MCF 10A (cell line): ENCODE data around the gene KIAA1549. TPM values are rescaled to one million over a fixed set of nuclear protein-coding genes. Genes with fewer than 3 reads are reported as not detected.

Experiments
- BruUV-seq: library from RNA; stranded (reverse); fragments of 400-500 nt; replicated peaks from 2 replicates; lab custom pipeline; 2021; lab: Mats Ljungman, UMichigan
- CTCF ChIA-PET: fragments of 300-600 bp; sonication (Branson Sonifier 250); formaldehyde crosslinking; extraction: SDS; loops from one replicate; lab custom pipeline; 2021; ENCODE audit warnings: antibody characterized with exemption, inconsistent platforms; lab: Yijun Ruan, JAX
- POLR2A ChIA-PET: fragments of 300-600, 350-650 bp; sonication (Branson Sonifier 250); formaldehyde crosslinking; extraction: SDS; loops from one replicate; lab custom pipeline; 2020; ENCODE audit warnings: antibody characterized with exemption, inconsistent platforms; lab: Yijun Ruan, JAX
- DNase-seq: peaks from one replicate; pipeline ENCODE4 v3.0.0-alpha.2; 2018; ENCODE audit not compliant: unreplicated experiment
- H3K27ac Mint-ChIP-seq: one replicate; pipeline ENCODE4 v1.8.0; 2022; ENCODE audit warnings: mild to moderate bottlenecking, low read depth, mixed read lengths; ENCODE audit not compliant: unreplicated experiment
- H3K27me3 Mint-ChIP-seq: one replicate; pipeline ENCODE4 v1.8.0; 2022; ENCODE audit warnings: mixed read lengths; ENCODE audit not compliant: insufficient read depth, unreplicated experiment
- H3K36me3 Mint-ChIP-seq: one replicate; pipeline ENCODE4 v1.8.0; 2022; ENCODE audit warnings: mild to moderate bottlenecking, moderate library complexity, mixed read lengths; ENCODE audit not compliant: insufficient read depth, unreplicated experiment
- H3K4me1 Mint-ChIP-seq: one replicate; pipeline ENCODE4 v1.8.0; 2022; ENCODE audit warnings: mixed read lengths; ENCODE audit not compliant: insufficient read depth, unreplicated experiment
- H3K4me3 Mint-ChIP-seq: one replicate; pipeline ENCODE4 v1.8.0; 2022; ENCODE audit warnings: mild to moderate bottlenecking, moderate library complexity, mixed read lengths; ENCODE audit not compliant: unreplicated experiment
- H3K9me3 Mint-ChIP-seq: one replicate; pipeline ENCODE4 v1.8.0; 2022; ENCODE audit warnings: mixed read lengths; ENCODE audit not compliant: unreplicated experiment
- intact Hi-C: fragments of 100-400 bp; cut with micrococcal nuclease; formaldehyde crosslinking; loops from 2 replicates; pipeline ENCODE4 v1.14.1; 2022
- total RNA-seq: library from RNA; stranded (reverse); gene quantifications from 2 replicates; pipeline ENCODE4 v1.2.3, GENCODE V29; 2022
- TF ChIP-seq, protein P1 (sequence below): fragments of 200-600 bp; IDR thresholded peaks from one replicate; pipeline ENCODE4 v1.8.0; 2022; ENCODE audit warnings: antibody characterized with exemption, mild to moderate bottlenecking; ENCODE audit not compliant: unreplicated experiment

KIAA1549 gene
- total RNA-seq, 1 experiment from 2014 or later: 7.1 TPM

DNA sequence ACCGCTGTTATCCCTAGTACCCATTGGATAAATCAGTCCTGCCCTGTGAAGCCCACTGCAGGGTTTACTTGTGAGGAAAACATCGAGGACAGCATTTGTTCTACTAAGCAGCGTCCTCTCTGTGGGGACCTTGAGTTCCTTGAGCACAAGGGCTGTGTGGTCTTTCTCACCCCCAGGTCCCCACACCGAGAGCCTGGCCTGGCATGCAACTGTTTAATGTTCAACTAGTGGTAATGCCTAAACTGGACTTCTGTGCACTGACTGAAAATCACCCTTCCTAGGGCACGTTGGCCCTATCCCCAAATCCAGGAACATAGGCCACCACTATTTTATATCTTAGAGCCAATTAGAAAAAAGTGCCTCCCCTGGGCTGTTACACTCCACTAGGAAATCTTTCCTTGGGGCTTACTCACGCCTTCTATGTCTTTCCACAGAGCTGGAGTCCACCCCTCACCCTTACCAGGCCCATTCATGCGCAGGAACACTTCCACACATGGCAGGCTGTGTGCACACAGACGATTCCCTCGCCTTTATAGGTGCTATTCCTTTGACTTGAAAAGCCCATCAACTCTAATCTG lies 185.1 kb downstream of the KIAA1549 start:
- Mint-ChIP-seq H3K27me3 (no peaks in the 10 kb centered on the region), H3K27ac (no peak overlapping the region), H3K36me3 (no peaks in the 10 kb centered on the region), H3K9me3 (no peaks in the 10 kb centered on the region), H3K4me1 (no peaks in the 10 kb centered on the region), H3K4me3 (no peak overlapping the region)
- intact Hi-C loops: no loop called here
- CTCF ChIA-PET: no interaction called here
- DNase-seq: no peak
- POLR2A ChIA-PET: no interaction called here
- BruUV-seq: no TSS peak
- TF ChIP-seq, protein P1, sequence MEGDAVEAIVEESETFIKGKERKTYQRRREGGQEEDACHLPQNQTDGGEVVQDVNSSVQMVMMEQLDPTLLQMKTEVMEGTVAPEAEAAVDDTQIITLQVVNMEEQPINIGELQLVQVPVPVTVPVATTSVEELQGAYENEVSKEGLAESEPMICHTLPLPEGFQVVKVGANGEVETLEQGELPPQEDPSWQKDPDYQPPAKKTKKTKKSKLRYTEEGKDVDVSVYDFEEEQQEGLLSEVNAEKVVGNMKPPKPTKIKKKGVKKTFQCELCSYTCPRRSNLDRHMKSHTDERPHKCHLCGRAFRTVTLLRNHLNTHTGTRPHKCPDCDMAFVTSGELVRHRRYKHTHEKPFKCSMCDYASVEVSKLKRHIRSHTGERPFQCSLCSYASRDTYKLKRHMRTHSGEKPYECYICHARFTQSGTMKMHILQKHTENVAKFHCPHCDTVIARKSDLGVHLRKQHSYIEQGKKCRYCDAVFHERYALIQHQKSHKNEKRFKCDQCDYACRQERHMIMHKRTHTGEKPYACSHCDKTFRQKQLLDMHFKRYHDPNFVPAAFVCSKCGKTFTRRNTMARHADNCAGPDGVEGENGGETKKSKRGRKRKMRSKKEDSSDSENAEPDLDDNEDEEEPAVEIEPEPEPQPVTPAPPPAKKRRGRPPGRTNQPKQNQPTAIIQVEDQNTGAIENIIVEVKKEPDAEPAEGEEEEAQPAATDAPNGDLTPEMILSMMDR: no peak

DNA sequence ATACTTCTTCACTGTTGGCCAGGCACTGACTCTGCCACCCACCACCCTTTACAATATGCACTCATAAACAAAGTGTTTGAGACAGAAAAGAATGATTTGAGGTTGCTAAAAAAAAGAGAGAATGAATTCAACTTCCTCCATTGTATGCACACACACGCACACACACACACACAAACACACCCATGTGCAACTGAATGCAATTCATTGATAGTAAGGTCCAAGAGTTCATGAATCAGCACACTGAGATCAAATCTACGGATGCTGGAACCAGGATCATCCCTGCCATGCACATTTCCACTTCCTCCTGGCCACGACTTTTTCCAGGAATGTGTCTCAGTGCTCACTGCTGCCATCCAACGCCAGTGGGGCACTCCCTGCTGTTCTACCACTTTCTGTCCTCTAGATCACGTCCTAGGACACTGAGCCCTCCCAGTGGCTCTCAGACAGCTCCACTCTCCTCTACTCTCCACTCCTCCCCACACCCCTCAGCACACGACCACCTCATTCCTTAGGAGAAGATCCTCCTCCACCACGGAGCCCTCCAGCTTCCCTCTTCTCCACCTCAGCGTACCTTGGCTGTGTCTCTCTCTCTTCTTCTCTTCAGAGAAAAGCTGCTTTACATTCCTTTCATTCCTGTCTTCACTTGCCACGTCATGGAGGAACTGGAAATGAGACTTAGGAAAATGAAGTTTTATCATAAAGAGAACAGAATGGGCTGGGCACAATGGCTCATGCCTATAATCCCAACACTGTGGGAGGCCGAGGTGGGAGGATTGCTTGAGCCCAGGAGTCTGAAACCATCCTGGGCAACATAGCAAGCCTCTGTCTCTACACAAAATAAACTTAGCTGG lies 195.4 kb downstream of the KIAA1549 start:
- TF ChIP-seq, protein P1: no peak
- peak; percentile 40 for DNase-seq
- ChIA-PET CTCF (interaction anchor here (0.8 kb wide), 1 partner anchor 289 kb away, joined by 3 read pairs; no protein-coding TSS in a partner anchor), POLR2A (interaction anchor here (0.6 to 0.7 kb wide), 2 partner anchors 20 to 322 kb away, joined by 3 read pairs; no protein-coding TSS in a partner anchor)
- Mint-ChIP-seq H3K4me3 (peak overlapping the region; percentile 11), H3K27ac (peak overlapping the region; percentile 4), H3K36me3 (no peaks in the 10 kb centered on the region), H3K9me3 (peaks cover 16% of the 10 kb centered on the region), H3K27me3 (no peaks in the 10 kb centered on the region), H3K4me1 (peaks cover 15% of the 10 kb centered on the region)
- no TSS peak for BruUV-seq
- intact Hi-C loops: no loop called here

GRCh38 chr7:138784692-138785091 lies 196.5 kb downstream of the KIAA1549 start:
- no TSS peak for BruUV-seq
- H3K27me3 Mint-ChIP-seq: no peaks in the 10 kb centered on the region
- TF ChIP-seq, protein P1: no peak
- peaks cover 16% of the 10 kb centered on the region for H3K9me3 Mint-ChIP-seq
- intact Hi-C loops: no loop called here
- no peak overlapping the region for H3K4me3 Mint-ChIP-seq
- POLR2A ChIA-PET: no interaction called here
- no peaks in the 10 kb centered on the region for H3K36me3 Mint-ChIP-seq
- DNase-seq: peak; percentile 69
- H3K27ac Mint-ChIP-seq: peak overlapping the region; percentile 4
- H3K4me1 Mint-ChIP-seq: peaks cover 15% of the 10 kb centered on the region
- CTCF ChIA-PET: interaction anchor here (0.5 to 0.7 kb wide), 2 partner anchors 28 to 56 kb away, joined by 4 to 6 read pairs; no protein-coding TSS in a partner anchor

Other genes with a start within 250 kb of the KIAA1549 start
- not detected in 2 replicates for gene TMEM213, start 183.4 kb downstream of the KIAA1549 start, total RNA-seq
- gene ATP6V0A4, start 183.2 kb downstream of the KIAA1549 start, total RNA-seq: 0.40 and 0.64 TPM in 2 replicates
- 10.9 and 13.7 TPM in 2 replicates for gene ZC3HAV1L, start 54.7 kb upstream of the KIAA1549 start, total RNA-seq
- gene ZC3HAV1, start 128.3 kb upstream of the KIAA1549 start, total RNA-seq: 14.2 and 25.7 TPM in 2 replicates
- 18.7 and 25.3 TPM in 2 replicates for gene UBN2, start 249.8 kb upstream of the KIAA1549 start, total RNA-seq